Colonic mucosa (tissue), 4 donors: ENCODE data around the gene KCNG4. TPM values are rescaled to one million over a fixed set of nuclear protein-coding genes. Genes with fewer than 3 reads are reported as not detected.
A peak's percentile ranks its signal among the peaks of the same experiment; 100 is the strongest.

Source experiments
- DNase-seq: peaks from one replicate; pipeline ENCODE4 v3.0.0-alpha.2; 2020
- H3K27ac ChIP-seq: fragments of 200-600 bp; one replicate; pipeline ENCODE4 v1.8.0; 2021
- H3K27me3 ChIP-seq: fragments of 200-600 bp; one replicate; pipeline ENCODE4 v1.8.0; 2021
- H3K36me3 ChIP-seq: fragments of 200-600 bp; one replicate; pipeline ENCODE4 v1.8.0; 2021
- H3K4me1 ChIP-seq: fragments of 200-600 bp; one replicate; pipeline ENCODE4 v1.8.0; 2021; ENCODE audit warnings: mild to moderate bottlenecking
- H3K4me3 ChIP-seq: fragments of 200-600 bp; one replicate; pipeline ENCODE4 v1.8.0; 2021
- H3K9ac ChIP-seq, 2 donors: one replicate each; pipeline ENCODE4 v1.7.0; 2013; ENCODE audit warnings: control low read depth in 2 of 2, low read depth in 2 of 2, low read length in 2 of 2
- H3K9me3 ChIP-seq: fragments of 200-600 bp; one replicate; pipeline ENCODE4 v1.8.0; 2021
- CTCF ChIP-seq: fragments of 200-600 bp; IDR thresholded peaks from one replicate; pipeline ENCODE4 v1.8.0; 2022; ENCODE audit warnings: antibody characterized with exemption, mild to moderate bottlenecking
- intact Hi-C: fragments of 100-400 bp; cut with DNase I; formaldehyde crosslinking; loops from one replicate; pipeline ENCODE4 v1.14.1; 2022
- total RNA-seq, 2 donors: library from RNA; stranded (reverse); fragmentation: NEBNext Ultra II Directional in 1 of 2; extraction: Animal tissue kit (Norgen Biotek cat#: 25700) in 1 of 2; gene quantifications; one replicate each; pipeline ENCODE4 v1.2.1, GENCODE V29; 2021
- donor health status: healthy.
- donor health status: DM: no; HTN: no; CAD: no.
- donor health status: DM: no; HTN: no; CAD: no.

The KCNG4 gene
- total RNA-seq, 2 donors from 2014 or later, result not detected

- H3K4me1 ChIP-seq, result peaks cover 4% of the 10 kb centered on the region
- no peak overlapping the region for H3K27ac ChIP-seq
- H3K27me3 ChIP-seq, result no peaks in the 10 kb centered on the region
- no peaks in the 10 kb centered on the region for H3K9me3 ChIP-seq
- no peak overlapping the region for H3K9ac ChIP-seq
- no peaks in the 10 kb centered on the region for H3K36me3 ChIP-seq
- DNase-seq, result peak; percentile 74
- peak; percentile 52 for TF ChIP-seq CTCF
- intact Hi-C loops, result no loop called here
- no peak overlapping the region for H3K4me3 ChIP-seq
These were observed 64.3 kb downstream of the KCNG4 start for GRCh38 chr16:84175350-84176081.

- no peaks in the 10 kb centered on the region for H3K36me3 ChIP-seq
- intact Hi-C loops, result no loop called here
- no peak for TF ChIP-seq CTCF
- H3K27me3 ChIP-seq, result no peaks in the 10 kb centered on the region
- no peak overlapping the region for H3K27ac ChIP-seq
- no peak overlapping the region for H3K9ac ChIP-seq
- no peaks in the 10 kb centered on the region for H3K9me3 ChIP-seq
- H3K4me1 ChIP-seq, result peaks cover 4% of the 10 kb centered on the region
- H3K4me3 ChIP-seq, result no peak overlapping the region
- DNase-seq, result no peak
These were observed 65.4 kb downstream of the KCNG4 start for GRCh38 chr16:84174396-84174795.

GRCh38 chr16:84169765-84170310, 70.0 kb downstream of the KCNG4 start:
- no peak for DNase-seq
- no peaks in the 10 kb centered on the region for H3K36me3 ChIP-seq
- H3K9me3 ChIP-seq, result no peaks in the 10 kb centered on the region
- H3K27me3 ChIP-seq, result no peaks in the 10 kb centered on the region
- H3K4me3 ChIP-seq, result no peak overlapping the region
- no peak for TF ChIP-seq CTCF
- intact Hi-C loops, result no loop called here
- H3K4me1 ChIP-seq, result no peaks in the 10 kb centered on the region
- H3K9ac ChIP-seq, result no peak overlapping the region
- H3K27ac ChIP-seq, result no peak overlapping the region

Other genes starting within 250 kb of the KCNG4 start
- gene SLC38A8, start 197.2 kb downstream of the KCNG4 start, total RNA-seq, result not detected
- gene MBTPS1, start 123.1 kb downstream of the KCNG4 start, total RNA-seq, result 10 to 100 TPM; 69.6 to 80.7 TPM
- 10 to 100 TPM; 10.7 to 12.9 TPM for gene HSDL1, start 94.8 kb downstream of the KCNG4 start, total RNA-seq
- gene DNAAF1, start 94.7 kb downstream of the KCNG4 start, total RNA-seq, result under 1 TPM in 1 of 2 donors, not detected in 1; 0.20 TPM
- 10 to 100 TPM; 17.2 to 45.6 TPM for gene TAF1C, start 53.0 kb downstream of the KCNG4 start, total RNA-seq
- not detected for gene ADAD2, start 48.9 kb downstream of the KCNG4 start, total RNA-seq
- gene WFDC1, start 54.9 kb upstream of the KCNG4 start, total RNA-seq, result 10 to 100 TPM in 1 of 2 donors, 1 to 10 TPM in 1; 4.4 to 17.4 TPM
- 100 to 1,000 TPM; 126 to 220 TPM for gene ATP2C2, start 128.5 kb upstream of the KCNG4 start, total RNA-seq